OCI-LY1 (cell line): ENCODE measurements around the gene CD46.

Experiments used
- H2AFZ ChIP-seq: fragments of 200-600 bp; sonication (generic), shearing (Covaris generic); 2 replicates; pipeline ENCODE4 v1.6.0; 2014; ENCODE audit warnings: antibody characterized with exemption, mild to moderate bottlenecking, low read length
- H3F3A ChIP-seq: fragments of 200-600 bp; sonication (generic), shearing (Covaris generic); 2 replicates; pipeline ENCODE4 v1.6.0; 2014; ENCODE audit warnings: mild to moderate bottlenecking, antibody characterized with exemption, low read length, moderate library complexity; ENCODE audit not compliant: insufficient read depth
- H3K27ac ChIP-seq: fragments of 200-600 bp; sonication (generic); 2 replicates; pipeline ENCODE4 v1.5.1; 2014; ENCODE audit warnings: low read length, mixed run types, mild to moderate bottlenecking, low read depth; ENCODE audit not compliant: poor library complexity, severe bottlenecking
- H3K27me3 ChIP-seq: fragments of 200-600 bp; sonication (generic); 2 replicates; pipeline ENCODE4 v1.6.0; 2014; ENCODE audit warnings: antibody characterized with exemption, mild to moderate bottlenecking, low read length, moderate library complexity; ENCODE audit not compliant: insufficient read depth
- H3K36me3 ChIP-seq: fragments of 200-600 bp; sonication (generic); 2 replicates; pipeline ENCODE4 v1.6.1; 2014; ENCODE audit warnings: mild to moderate bottlenecking, antibody characterized with exemption, low read length, moderate library complexity, mixed read lengths; ENCODE audit not compliant: insufficient read depth
- H3K4me1 ChIP-seq: fragments of 200-600 bp; sonication (generic); 2 replicates; pipeline ENCODE4 v1.5.1; 2014; ENCODE audit warnings: mild to moderate bottlenecking, low read length, moderate library complexity; ENCODE audit not compliant: insufficient read depth, severe bottlenecking
- H3K4me2 ChIP-seq: fragments of 200-600 bp; sonication (generic), shearing (Covaris generic); 2 replicates; pipeline ENCODE4 v1.6.1; 2014; ENCODE audit warnings: low read length
- H3K4me3 ChIP-seq: fragments of 200-600 bp; sonication (generic); 2 replicates; pipeline ENCODE4 v1.5.1; 2014; ENCODE audit warnings: low read length, low read depth, mild to moderate bottlenecking, mixed read lengths; ENCODE audit not compliant: poor library complexity, severe bottlenecking
- H3K79me2 ChIP-seq: fragments of 200-600 bp; shearing (Covaris generic); 2 replicates; pipeline ENCODE4 v1.6.1; 2016; ENCODE audit warnings: mixed run types, low read length, mixed read lengths; ENCODE audit not compliant: insufficient read depth
- H3K9ac ChIP-seq: fragments of 200-600 bp; sonication (generic), shearing (Covaris generic); 2 replicates; pipeline ENCODE4 v1.6.1; 2014; ENCODE audit warnings: mild to moderate bottlenecking, low read length, mixed read lengths
- H3K9me2 ChIP-seq: fragments of 200-600 bp; sonication (generic), shearing (Covaris generic); 2 replicates; pipeline ENCODE4 v1.6.1; 2014; ENCODE audit warnings: low read depth, mild to moderate bottlenecking, low read length, mixed read lengths
- H3K9me3 ChIP-seq: fragments of 200-600 bp; shearing (Covaris generic); 2 replicates; pipeline ENCODE4 v1.6.1; 2014; ENCODE audit warnings: low read length, mixed read lengths
- H4K20me1 ChIP-seq: fragments of 200-600 bp; sonication (generic), shearing (Covaris generic); 2 replicates; pipeline ENCODE4 v1.6.0; 2016; ENCODE audit warnings: mild to moderate bottlenecking, low read length; ENCODE audit not compliant: insufficient read depth
- CTCF ChIP-seq: fragments of 200-600 bp; sonication (generic), shearing (Covaris generic); IDR thresholded peaks from 2 replicates; pipeline ENCODE4 v1.5.1; 2017; ENCODE audit warnings: mild to moderate bottlenecking, antibody characterized with exemption, low read length, moderate library complexity, mixed read lengths
- EZH2 ChIP-seq: fragments of 200-600 bp; sonication (generic), shearing (Covaris generic); IDR thresholded peaks from 2 replicates; pipeline ENCODE4 v1.8.0; 2017; ENCODE audit warnings: borderline replicate concordance, mixed run types, mild to moderate bottlenecking, antibody characterized with exemption, low read length, moderate library complexity, mixed read lengths

CD46 gene

DNA sequence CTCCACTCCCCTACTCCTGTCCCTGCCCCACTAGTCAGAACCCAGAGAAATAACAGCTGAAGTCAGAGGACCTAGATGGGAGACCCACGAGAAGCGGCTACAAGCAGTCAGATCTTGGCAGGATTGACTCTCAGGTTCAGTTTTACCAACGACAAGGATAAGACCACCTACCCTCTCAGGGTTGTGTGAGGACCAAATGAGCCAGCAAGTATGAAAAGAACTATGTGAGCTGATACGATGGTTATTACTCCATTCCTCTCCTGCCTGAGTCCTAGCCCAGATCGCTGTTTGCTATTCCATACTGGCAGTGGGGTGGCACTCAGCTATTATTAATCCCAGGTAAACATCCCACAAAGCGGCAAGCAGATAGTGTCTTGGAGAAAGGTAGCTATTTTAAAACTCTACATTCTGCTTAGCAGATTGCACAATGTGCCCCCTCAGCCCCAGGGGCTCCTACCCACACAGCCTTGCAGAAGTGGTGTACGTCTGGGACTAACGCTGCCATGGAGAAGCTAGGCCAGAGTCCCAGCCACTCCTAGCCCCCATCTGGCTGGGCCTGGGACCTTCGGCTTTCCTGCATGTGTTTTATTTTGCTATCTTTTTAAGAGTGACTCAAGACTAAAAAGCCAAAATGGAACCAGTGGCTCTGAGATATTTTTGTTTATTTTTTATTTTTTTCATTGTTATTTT is 58.9 kb downstream of the CD46 start:
- H3K27ac ChIP-seq = no peak overlapping the region
- H3K4me2 ChIP-seq = no peak overlapping the region
- H3K9me2 ChIP-seq = no peaks in the 10 kb centered on the region
- no peaks in the 10 kb centered on the region for H3K27me3 ChIP-seq
- no peaks in the 10 kb centered on the region for H4K20me1 ChIP-seq
- no peak overlapping the region for H3K4me3 ChIP-seq
- H3K36me3 ChIP-seq = peaks cover 95% of the 10 kb centered on the region
- H3K79me2 ChIP-seq = peaks cover 23% of the 10 kb centered on the region
- no peak overlapping the region for H2AFZ ChIP-seq
- H3K9ac ChIP-seq = no peak overlapping the region
- peaks cover 11% of the 10 kb centered on the region for H3K4me1 ChIP-seq
- no peaks in the 10 kb centered on the region for H3F3A ChIP-seq
- no peaks in the 10 kb centered on the region for H3K9me3 ChIP-seq
- no peak for TF ChIP-seq CTCF
- TF ChIP-seq EZH2 = no peak

DNA sequence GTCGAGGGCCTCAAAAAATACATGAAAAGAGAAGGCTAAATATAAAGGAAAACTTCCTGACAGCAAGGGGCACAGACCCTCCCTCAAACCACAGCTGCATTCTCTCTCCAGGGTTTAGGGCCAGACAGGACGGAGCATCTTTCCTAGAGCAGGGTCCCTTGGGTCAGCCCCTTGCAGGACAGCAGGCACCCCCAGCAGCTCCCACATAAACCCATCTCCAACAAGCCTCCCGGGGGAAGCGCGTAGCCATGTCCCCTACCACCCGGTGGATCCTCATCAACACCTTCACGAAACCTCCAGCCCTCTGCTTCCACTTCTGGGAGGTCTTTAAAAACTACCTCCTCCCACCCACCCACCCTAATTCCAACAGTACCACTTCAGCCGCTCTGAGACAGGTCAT is 59.5 kb downstream of the CD46 start:
- no peaks in the 10 kb centered on the region for H3K27me3 ChIP-seq
- TF ChIP-seq CTCF (no peak), EZH2 (no peak)
- no peak overlapping the region for H2AFZ ChIP-seq
- H3K9me3 ChIP-seq = no peaks in the 10 kb centered on the region
- peaks cover 95% of the 10 kb centered on the region for H3K36me3 ChIP-seq
- no peak overlapping the region for H3K4me3 ChIP-seq
- no peaks in the 10 kb centered on the region for H4K20me1 ChIP-seq
- H3K9me2 ChIP-seq = no peaks in the 10 kb centered on the region
- H3K4me1 ChIP-seq = peaks cover 11% of the 10 kb centered on the region
- peaks cover 23% of the 10 kb centered on the region for H3K79me2 ChIP-seq
- H3K9ac ChIP-seq = no peak overlapping the region
- H3K27ac ChIP-seq = no peak overlapping the region
- H3F3A ChIP-seq = no peaks in the 10 kb centered on the region
- no peak overlapping the region for H3K4me2 ChIP-seq

GRCh38 chr1:207811920-207812720 is 60.3 kb downstream of the CD46 start:
- no peaks in the 10 kb centered on the region for H3K9me2 ChIP-seq
- no peaks in the 10 kb centered on the region for H3K9me3 ChIP-seq
- no peak overlapping the region for H3K4me2 ChIP-seq
- peak; percentile 55 for TF ChIP-seq CTCF
- no peak for TF ChIP-seq EZH2
- peaks cover 29% of the 10 kb centered on the region for H3K79me2 ChIP-seq
- peaks cover 11% of the 10 kb centered on the region for H3K4me1 ChIP-seq
- H3K27me3 ChIP-seq = no peaks in the 10 kb centered on the region
- H2AFZ ChIP-seq = no peak overlapping the region
- H3K9ac ChIP-seq = no peak overlapping the region
- peaks cover 95% of the 10 kb centered on the region for H3K36me3 ChIP-seq
- H3K27ac ChIP-seq = no peak overlapping the region
- no peaks in the 10 kb centered on the region for H4K20me1 ChIP-seq
- no peak overlapping the region for H3K4me3 ChIP-seq
- H3F3A ChIP-seq = no peaks in the 10 kb centered on the region
